Activated CD4-positive, CD25-positive, alpha-beta regulatory T cell treated with anti-CD3 and anti-CD28 coated beads, Interleukin-2, amount 50 U/mL, for 72 hours (primary cell): ENCODE data around the gene DCST2.

Source experiments
- DNase-seq: peaks from one replicate; pipeline ENCODE4 v3.0.0; 2021

Gene DCST2

DNA sequence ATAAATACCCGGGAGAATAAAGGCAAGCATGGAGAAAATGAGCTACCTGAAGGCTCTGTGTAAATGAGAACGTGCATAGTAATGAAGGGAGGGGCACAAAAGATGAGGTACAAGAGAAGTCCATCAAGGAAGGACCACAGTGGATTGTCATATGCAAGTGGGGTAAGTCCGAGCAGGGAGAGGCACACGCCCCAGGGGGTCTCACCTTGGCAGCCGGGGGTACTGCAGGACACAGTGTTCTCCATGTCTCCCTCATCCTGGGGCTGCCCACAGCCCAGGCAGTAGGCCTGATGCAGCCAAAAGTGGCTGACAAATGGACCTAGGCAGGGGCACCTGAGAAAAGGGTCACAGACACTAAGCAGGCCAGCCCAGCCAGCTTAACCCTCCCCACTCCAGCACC is 10.0 kb downstream of the DCST2 start:
- no peak for DNase-seq

DNA sequence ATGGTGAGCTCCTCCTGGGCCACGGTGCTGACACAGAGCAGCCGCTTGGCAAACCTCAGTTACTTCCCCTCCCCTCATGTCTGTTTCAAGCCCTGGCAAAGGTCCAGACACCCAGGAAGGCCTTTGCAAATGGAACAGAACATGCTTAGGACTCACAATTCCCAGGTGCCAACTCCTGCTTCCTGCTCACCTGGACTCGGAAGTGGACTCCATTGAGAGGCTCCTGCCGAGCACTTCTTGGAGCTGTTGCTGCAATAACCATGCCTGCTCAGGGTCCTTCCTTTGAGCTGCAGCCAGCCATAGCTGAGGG is 10.7 kb downstream of the DCST2 start:
- DNase-seq, result no peak

- no peak for DNase-seq
These were observed 11.2 kb downstream of the DCST2 start for GRCh38 chr1:155022136-155022926.

- no peak for DNase-seq
These were observed 14.0 kb downstream of the DCST2 start for GRCh38 chr1:155019377-155020245.

DNA sequence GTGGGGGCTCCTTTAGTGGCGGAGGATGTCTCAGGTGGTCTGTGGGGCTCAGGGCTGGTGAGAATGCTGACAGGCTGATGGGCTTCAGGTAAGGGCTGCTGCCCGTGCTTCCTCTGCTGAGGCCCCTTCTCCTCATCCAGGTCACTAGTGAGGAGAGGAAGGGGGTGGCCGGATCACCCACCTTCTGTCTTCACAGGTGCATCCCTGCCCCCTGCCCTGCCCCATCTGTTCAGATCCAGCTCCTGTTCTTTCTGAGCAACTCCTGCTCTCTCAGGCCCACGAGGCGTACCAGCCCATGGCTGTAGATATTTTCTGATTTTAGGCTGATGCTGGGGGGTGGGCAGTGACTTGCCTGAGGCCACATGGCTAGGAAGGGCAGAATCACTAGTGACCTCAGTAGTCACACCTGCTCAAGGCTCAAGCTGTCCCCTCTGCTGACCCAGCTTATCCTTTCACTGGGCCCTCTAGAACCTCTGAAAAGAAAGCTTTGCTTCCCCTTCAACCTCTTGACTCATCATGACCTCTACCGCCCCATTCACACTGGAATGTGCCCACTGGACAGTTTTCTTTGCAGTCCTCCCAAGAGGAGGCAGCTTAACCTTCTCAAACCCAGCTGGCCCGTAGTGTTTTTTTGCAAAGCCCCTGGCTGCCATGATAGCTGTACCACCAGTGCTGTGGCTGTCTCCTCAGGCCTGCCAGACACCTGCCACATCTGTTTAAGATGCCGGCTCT is 14.8 kb downstream of the DCST2 start:
- DNase-seq, result no peak

- no peak for DNase-seq
These were observed 15.7 kb downstream of the DCST2 start for GRCh38 chr1:155017946-155018316.

GRCh38 chr1:155017041-155017945 is 16.3 kb downstream of the DCST2 start:
- peak; percentile 86 for DNase-seq

DNA sequence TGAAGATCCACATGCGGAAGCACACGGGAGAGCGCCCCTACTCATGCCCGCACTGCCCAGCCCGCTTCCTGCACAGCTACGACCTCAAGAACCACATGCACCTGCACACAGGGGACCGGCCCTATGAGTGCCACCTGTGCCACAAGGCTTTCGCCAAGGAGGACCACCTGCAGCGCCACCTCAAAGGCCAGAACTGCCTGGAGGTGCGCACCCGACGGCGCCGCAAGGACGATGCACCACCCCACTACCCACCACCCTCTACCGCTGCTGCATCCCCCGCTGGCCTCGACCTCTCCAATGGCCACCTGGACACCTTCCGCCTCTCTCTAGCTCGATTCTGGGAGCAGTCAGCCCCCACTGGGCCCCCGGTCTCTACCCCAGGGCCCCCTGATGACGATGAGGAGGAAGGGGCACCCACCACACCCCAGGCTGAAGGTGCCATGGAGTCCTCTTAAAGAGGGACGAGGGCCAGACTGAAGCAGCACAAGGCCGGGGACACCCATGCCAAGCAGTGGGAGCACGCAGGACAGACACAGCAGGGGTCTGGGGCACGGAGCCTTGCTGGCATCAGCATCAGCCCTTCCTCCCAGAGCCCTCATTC is 17.2 kb downstream of the DCST2 start:
- no peak for DNase-seq

- no peak for DNase-seq
These were observed 17.9 kb downstream of the DCST2 start for GRCh38 chr1:155015527-155016230.

GRCh38 chr1:155014709-155015508 is 18.7 kb downstream of the DCST2 start:
- DNase-seq, result no peak

- DNase-seq, result no peak
These were observed 19.9 kb downstream of the DCST2 start for GRCh38 chr1:155013632-155014031.

GRCh38 chr1:155012776-155013602 is 20.6 kb downstream of the DCST2 start:
- no peak for DNase-seq

DNA sequence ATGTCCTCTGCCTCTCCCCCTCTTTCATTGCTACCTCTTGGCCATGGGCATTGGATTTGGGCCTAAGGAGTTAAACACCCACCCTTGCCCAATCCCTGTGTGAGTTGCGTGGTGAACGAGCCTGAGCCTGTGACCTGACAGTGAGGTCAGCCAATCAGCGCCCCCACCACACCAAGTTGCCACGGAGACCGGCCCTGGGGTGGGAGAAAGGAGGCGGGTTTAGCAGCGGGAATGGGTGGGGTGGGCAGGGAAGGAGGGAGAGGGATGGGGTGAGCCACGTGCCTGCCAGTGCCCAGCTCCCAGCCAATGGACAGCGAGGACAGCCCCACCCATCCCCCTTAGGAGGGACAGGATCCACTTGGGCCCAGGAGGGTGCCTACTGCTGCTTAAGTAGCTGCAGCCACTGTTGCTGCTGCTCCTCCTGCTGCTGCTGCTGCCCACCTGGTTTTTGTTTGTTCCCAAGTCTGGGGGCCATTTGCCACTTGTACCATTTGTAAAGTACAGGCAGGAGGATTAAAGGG is 21.5 kb downstream of the DCST2 start:
- DNase-seq, result no peak

GRCh38 chr1:155011437-155012025 is 22.1 kb downstream of the DCST2 start:
- no peak for DNase-seq

GRCh38 chr1:155011004-155011416 is 22.6 kb downstream of the DCST2 start:
- no peak for DNase-seq

- no peak for DNase-seq
These were observed 23.2 kb downstream of the DCST2 start for GRCh38 chr1:155010211-155010918.

DNA sequence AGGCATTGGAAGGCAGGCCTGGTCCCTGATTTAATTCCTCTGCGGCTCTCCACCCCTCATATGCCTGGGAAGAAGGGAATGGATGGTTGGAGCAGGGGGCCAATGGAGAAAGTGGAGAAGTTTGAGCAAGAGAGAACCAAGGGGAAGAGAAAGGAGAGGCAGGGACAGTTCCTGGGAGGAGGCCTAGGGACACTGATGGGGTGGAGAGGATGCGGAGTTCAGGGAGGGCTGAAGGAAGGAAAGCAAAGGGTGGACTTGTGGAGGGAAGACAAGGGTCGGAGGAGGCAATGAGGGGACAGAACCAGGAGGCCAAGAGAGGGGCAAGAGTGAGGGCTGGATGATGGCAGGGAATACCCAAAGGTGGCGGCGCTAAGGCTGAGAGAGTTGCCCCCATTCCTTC is 23.8 kb downstream of the DCST2 start:
- no peak for DNase-seq

GRCh38 chr1:155009221-155009711 is 24.3 kb downstream of the DCST2 start:
- DNase-seq, result no peak
